Tibial nerve (tissue), 4 donors: ENCODE measurements around the gene HECW1. TPM values are rescaled to one million over a fixed set of nuclear protein-coding genes. Genes with fewer than 3 reads are reported as not detected.

Experiments used
- DNase-seq, 2 donors: peaks; one replicate each; pipeline ENCODE4 v3.0.0-alpha.2; 2019; ENCODE audit warnings: low spot score in 2 of 2
- H3K27ac ChIP-seq, 4 donors: fragments of 200-600 bp; sonication (generic) in 3 of 4; one replicate each; pipeline ENCODE4 v1.5.1; 2017 to 2019; ENCODE audit warnings: mild to moderate bottlenecking in 1 of 4
- H3K27me3 ChIP-seq, 2 donors: fragments of 200-600 bp; sonication (generic) in 1 of 2; one replicate each; pipeline versions ENCODE4 v1.5.1 to v1.6.0; 2017 to 2019
- H3K36me3 ChIP-seq, 3 donors: fragments of 200-600 bp; sonication (generic); one replicate each; pipeline ENCODE4 v1.5.1; 2018 to 2019
- H3K4me1 ChIP-seq, 4 donors: fragments of 200-600 bp; sonication (generic) in 3 of 4; one replicate each; pipeline ENCODE4 v1.5.1; 2017 to 2019
- H3K4me3 ChIP-seq, 4 donors: fragments of 200-600 bp; sonication (generic) in 3 of 4; one replicate each; pipeline ENCODE4 v1.5.1; 2017 to 2019; ENCODE audit warnings: mild to moderate bottlenecking in 1 of 4, moderate library complexity in 1 of 4
- H3K9me3 ChIP-seq, 4 donors: fragments of 200-600 bp; sonication (generic) in 3 of 4; one replicate each; pipeline ENCODE4 v1.5.1; 2017 to 2019
- CTCF ChIP-seq, 5 experiments: fragments of 200-600 bp in 3 of 5; fragments of 450-650 bp in 2 of 5; sonication (generic) in 3 of 5; IDR thresholded peaks; one replicate each; pipeline ENCODE4 v1.5.1; 2016 to 2019; ENCODE audit warnings: antibody characterized with exemption in 5 of 5, mild to moderate bottlenecking in 3 of 5, moderate library complexity in 2 of 5
- EP300 ChIP-seq, 2 donors: sonication (generic); formaldehyde crosslinking; IDR thresholded peaks; one replicate each; pipeline ENCODE4 v1.6.1; 2017; ENCODE audit warnings: antibody characterized with exemption in 2 of 2, mild to moderate bottlenecking in 1 of 2
- POLR2A ChIP-seq, 2 donors: fragments of 450-650 bp; IDR thresholded peaks; one replicate each; pipeline ENCODE4 v1.6.1; 2017; ENCODE audit warnings: antibody characterized with exemption in 2 of 2, mild to moderate bottlenecking in 2 of 2, moderate library complexity in 2 of 2
- WGBS, 2 donors: methylation state at CpG; one replicate each; pipeline ENCODE4 v1.1.5; 2018; 5-methylcytosine and 5-hydroxymethylcytosine counted together
- total RNA-seq, 4 donors: library from RNA; depleted of rRNA; stranded (reverse); fragments of >200 nt; gene quantifications; one replicate each; pipeline ENCODE4 v1.1.0, GENCODE V29; 2016

HECW1 gene
- total RNA-seq, 4 donors from 2014 or later = 3.6 to 10.9 (median 6.5) TPM

DNA sequence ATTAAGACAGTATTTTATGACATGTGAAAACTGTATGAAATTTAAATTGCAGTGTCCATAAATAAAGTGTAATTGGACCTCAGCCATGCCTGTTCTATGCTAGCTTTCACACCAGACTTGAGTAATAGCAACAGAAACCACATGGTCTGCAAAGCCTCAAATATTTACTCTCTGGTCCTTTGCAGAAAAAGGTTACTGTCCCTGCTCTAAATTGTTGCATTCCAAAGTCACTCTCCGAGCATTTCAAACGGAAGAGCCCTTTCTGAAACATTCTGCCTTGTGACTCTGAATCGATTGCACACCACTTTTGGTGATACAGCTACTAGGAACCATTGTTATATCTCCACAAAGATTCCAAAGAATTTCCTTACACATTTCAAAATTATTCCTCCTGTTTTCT, 389.4 kb downstream of the HECW1 start:
- Histone ChIP-seq H3K36me3 (no peaks in the 10 kb centered on the region), H3K4me1 (no peaks in the 10 kb centered on the region), H3K9me3 (no peaks in the 10 kb centered on the region), H3K4me3 (no peak overlapping the region), H3K27ac (no peak overlapping the region), H3K27me3 (no peaks in the 10 kb centered on the region)
- TF ChIP-seq CTCF (IDR thresholded peaks at IDR 0.05) (no peak), POLR2A (IDR thresholded peaks at IDR 0.05) (no peak), EP300 (IDR thresholded peaks at IDR 0.05) (no peak)
- no peak for DNase-seq
- 18 to 19% methylated on average over 3 of the region's 3 CpGs for WGBS, 2 donors

- Histone ChIP-seq H3K4me3 (no peak overlapping the region), H3K36me3 (no peaks in the 10 kb centered on the region), H3K27me3 (no peaks in the 10 kb centered on the region), H3K27ac (no peak overlapping the region), H3K4me1 (no peaks in the 10 kb centered on the region), H3K9me3 (no peaks in the 10 kb centered on the region)
- WGBS, 2 donors = 89 to 91% methylated on average over 7 of the region's 7 CpGs
- TF ChIP-seq EP300 (IDR thresholded peaks at IDR 0.05) = no peak
- no peak for TF ChIP-seq CTCF (IDR thresholded peaks at IDR 0.05)
- no peak for TF ChIP-seq POLR2A (IDR thresholded peaks at IDR 0.05)
- DNase-seq = no peak
These were observed 390.5 kb downstream of the HECW1 start for GRCh38 chr7:43502941-43503340.

GRCh38 chr7:43505412-43505811, 393.0 kb downstream of the HECW1 start:
- no peaks in the 10 kb centered on the region for H3K27me3 ChIP-seq
- WGBS, 2 donors = 93 to 100% methylated on average over 2 of the region's 2 CpGs
- no peak for TF ChIP-seq EP300 (IDR thresholded peaks at IDR 0.05)
- TF ChIP-seq POLR2A (IDR thresholded peaks at IDR 0.05) = no peak
- no peak for TF ChIP-seq CTCF (IDR thresholded peaks at IDR 0.05)
- DNase-seq = no peak
- no peaks in the 10 kb centered on the region for H3K4me1 ChIP-seq
- no peaks in the 10 kb centered on the region for H3K36me3 ChIP-seq
- H3K9me3 ChIP-seq = no peaks in the 10 kb centered on the region
- no peak overlapping the region for H3K27ac ChIP-seq
- H3K4me3 ChIP-seq = no peak overlapping the region

DNA sequence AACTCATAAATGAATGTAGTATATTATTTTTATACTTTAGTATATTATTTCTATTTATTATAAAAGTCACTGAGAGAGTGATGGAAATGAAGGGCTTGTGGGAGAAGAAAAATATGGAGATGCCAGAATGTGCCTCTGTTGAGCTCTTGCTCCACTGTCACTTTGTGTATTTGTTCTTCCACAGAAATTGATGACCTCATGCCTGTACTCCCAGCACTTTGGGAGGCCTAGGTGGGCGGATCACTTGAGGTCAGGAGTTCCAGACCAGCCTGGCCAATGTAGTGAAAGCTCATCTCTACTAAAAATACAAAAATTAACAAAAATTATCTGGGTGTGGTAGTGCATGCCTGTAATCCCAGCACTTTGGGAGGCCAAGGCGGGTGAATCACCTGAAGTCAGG, 394.0 kb downstream of the HECW1 start:
- H3K9me3 ChIP-seq = no peaks in the 10 kb centered on the region
- no peak overlapping the region for H3K4me3 ChIP-seq
- TF ChIP-seq CTCF (IDR thresholded peaks at IDR 0.05) (no peak), POLR2A (IDR thresholded peaks at IDR 0.05) (no peak), EP300 (IDR thresholded peaks at IDR 0.05) (no peak)
- no peaks in the 10 kb centered on the region for H3K36me3 ChIP-seq
- no peak for DNase-seq
- H3K4me1 ChIP-seq = no peaks in the 10 kb centered on the region
- H3K27me3 ChIP-seq = no peaks in the 10 kb centered on the region
- 86 to 89% methylated on average over 2 of the region's 2 CpGs for WGBS, 2 donors
- no peak overlapping the region for H3K27ac ChIP-seq

GRCh38 chr7:43508461-43508860, 396.0 kb downstream of the HECW1 start:
- Histone ChIP-seq H3K27ac (no peak overlapping the region), H3K36me3 (no peaks in the 10 kb centered on the region), H3K4me1 (peaks cover 0 to 6% (median 0%) of the 10 kb centered on the region in 4 donors), H3K27me3 (no peaks in the 10 kb centered on the region), H3K4me3 (no peak overlapping the region), H3K9me3 (no peaks in the 10 kb centered on the region)
- DNase-seq = no peak
- WGBS, 2 donors = 21 to 64% methylated on average over 1 of the region's 1 CpG
- no peak for TF ChIP-seq POLR2A (IDR thresholded peaks at IDR 0.05)
- no peak for TF ChIP-seq EP300 (IDR thresholded peaks at IDR 0.05)
- TF ChIP-seq CTCF (IDR thresholded peaks at IDR 0.05) = no peak
